ENCODE results near the gene ARHGAP32.

GRCh38 chr11:129239207-129239606 is 47.1 kb upstream of the ARHGAP32 start:
- no peak for TF ChIP-seq CTCF (IDR thresholded peaks at IDR 0.05; ENCODE audit: low read depth, low read length, poor library complexity, severe bottlenecking)
- no peak for TF ChIP-seq EZH2phosphoT487 (IDR thresholded peaks at IDR 0.05; ENCODE audit: borderline replicate concordance, low read length)

Measured in DOHH2 (cell line).